HG03135 (cell line): ENCODE measurements around the gene XRCC1.
A peak's percentile ranks its signal among the peaks of the same experiment; 100 is the strongest.

Experiments
- ATAC-seq: cut with Tn5 transposase; IDR thresholded peaks from one replicate; pipeline ENCODE4 v1.9.1; 2021; ENCODE audit warnings: mild to moderate bottlenecking, moderate library complexity; ENCODE audit not compliant: unreplicated experiment

XRCC1 gene, protein sequence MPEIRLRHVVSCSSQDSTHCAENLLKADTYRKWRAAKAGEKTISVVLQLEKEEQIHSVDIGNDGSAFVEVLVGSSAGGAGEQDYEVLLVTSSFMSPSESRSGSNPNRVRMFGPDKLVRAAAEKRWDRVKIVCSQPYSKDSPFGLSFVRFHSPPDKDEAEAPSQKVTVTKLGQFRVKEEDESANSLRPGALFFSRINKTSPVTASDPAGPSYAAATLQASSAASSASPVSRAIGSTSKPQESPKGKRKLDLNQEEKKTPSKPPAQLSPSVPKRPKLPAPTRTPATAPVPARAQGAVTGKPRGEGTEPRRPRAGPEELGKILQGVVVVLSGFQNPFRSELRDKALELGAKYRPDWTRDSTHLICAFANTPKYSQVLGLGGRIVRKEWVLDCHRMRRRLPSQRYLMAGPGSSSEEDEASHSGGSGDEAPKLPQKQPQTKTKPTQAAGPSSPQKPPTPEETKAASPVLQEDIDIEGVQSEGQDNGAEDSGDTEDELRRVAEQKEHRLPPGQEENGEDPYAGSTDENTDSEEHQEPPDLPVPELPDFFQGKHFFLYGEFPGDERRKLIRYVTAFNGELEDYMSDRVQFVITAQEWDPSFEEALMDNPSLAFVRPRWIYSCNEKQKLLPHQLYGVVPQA

DNA sequence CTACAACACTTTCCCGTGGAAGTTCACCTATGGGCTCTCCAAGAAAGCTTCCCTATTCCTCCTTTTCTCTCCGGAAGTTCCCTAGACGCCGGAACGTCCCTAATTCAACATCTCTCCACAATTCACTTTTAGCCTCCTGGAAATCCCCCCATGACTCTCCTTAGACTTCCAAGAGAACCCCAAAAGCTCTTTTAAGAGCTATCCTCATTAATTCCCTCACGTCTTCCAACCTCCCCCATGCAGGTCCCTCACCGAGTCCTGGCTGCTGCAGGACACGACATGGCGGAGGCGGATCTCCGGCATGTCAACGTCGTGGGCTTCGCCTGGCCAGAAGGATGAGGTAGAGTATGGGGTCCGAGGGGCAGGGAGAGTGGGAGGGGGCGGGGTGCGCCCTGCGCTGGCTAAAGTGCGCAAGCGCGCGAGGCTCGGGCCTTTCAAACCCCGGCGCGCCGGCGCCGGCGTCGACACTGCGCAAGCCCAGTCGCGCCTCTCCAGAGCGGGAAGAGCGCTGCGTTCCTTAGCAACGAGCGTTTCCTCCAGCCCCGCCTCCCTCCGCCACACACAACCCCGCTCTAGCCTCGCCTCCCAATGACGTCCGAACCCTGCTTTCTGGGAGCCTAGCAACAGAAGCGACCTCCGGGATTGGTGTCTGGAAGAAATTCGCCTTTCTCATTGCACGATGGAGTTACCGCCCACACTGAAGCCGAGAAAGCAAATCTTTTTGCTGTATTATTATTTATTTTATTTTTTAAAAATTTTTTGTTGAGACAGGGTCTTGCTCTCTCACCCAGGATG, at the start of gene XRCC1, which contains the start of gene PINLYP:
XRCC1 (minus strand) TSS at position 372 of the 795 bp plus-strand sequence; CDS start at position 303, 69 bp downstream.
PINLYP (plus strand) TSS at position 646 of the 795 bp plus-strand sequence. CDS start 1,391 bp downstream, outside the sequence.
- ATAC-seq: peak; percentile 97

DNA sequence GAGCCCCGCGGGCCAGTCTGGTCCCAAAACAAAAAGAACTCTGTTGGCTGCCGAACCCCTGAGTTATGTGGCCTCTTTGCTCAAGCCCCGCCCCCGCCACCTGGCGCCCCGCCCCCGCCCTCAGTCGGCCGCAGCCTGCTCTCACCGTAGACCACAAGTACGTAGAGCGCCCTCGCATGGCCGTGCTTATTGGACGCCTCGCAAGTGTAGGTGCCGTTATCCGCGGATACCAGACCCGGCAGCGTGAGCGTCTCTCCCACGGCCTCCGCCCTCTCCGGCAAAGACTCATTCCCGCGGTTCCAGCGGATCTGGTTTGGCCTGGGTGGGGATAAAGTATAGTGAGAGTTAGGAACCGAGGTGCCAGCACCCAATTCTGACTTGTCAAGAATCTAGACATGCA, 49.6 kb upstream of the XRCC1 start:
- no peak for ATAC-seq

DNA sequence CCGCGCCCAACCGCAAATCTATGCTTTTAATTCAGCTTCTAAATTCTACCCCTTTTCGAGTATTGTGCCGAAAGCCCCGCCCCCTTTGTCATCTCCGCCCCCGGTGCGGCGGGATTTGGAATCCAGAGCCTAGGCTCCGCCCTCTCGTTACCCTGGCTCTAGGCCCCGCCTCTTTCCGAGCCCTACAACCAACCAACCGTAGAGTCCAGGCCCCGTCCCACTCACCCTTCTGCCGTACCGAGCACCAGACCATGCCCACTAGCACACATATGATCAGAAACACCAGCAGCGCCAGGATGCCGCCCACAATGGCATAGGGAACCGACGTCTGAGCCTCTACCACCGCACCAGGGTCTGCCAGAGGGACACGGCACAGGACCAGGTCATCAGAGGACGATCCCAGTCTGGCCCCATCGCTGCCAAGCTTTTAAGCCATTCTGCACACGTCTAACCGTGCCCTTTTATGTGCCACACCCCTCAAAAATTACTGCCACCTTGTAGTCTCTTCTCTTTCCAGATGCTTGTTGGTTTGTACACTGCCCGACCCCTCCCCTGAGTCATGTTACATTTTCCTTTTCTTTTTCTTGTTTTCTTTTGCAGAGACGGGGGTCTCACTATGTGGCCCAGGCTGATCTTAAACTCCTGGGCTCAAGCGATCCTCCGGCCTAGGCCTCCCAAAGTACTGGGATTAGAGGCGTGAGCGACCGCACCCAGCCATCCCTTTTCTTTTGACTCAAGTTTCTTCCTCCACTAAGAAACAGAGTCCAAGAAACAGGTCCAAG, 48.8 kb upstream of the XRCC1 start:
- ATAC-seq: no peak

DNA sequence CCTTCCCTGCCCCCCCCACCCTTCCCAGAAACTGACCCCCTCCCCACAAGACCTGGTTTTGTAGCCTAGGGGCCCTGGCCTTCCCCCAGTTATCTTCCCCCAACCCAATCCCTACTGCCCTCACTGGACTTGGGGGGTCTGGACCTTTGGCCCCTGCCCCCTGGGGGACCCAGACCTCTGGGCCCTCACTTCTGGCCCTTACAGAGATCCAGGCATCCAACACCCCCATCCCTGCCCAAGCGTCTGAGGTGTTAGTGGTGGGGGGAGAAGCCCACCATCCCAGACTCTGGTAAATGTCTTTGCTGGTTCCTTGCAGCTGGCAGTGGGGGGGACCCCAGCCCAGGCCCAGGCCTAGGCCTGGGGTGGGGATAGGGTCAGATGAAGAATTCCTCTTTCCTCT, 47.6 kb upstream of the XRCC1 start:
- ATAC-seq: no peak

DNA sequence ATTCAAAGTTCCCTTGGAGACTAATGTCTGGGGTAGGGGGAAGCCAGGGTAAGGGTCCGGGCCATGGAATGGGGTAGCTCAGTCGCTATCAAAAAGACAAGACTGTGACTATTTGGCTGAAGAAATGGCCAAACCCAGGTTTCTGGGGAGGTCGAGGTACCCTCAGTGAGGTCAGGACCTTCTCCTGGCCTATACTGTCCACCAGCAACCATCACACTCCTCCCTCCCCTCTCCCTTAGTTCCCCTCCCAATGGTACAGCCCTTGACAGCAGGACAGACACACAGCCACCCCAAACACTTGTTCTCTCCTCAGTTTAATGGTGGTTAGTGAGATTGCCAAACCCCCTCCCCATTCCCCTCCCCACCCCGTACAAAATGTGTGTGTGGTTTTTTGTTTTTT, 46.7 kb upstream of the XRCC1 start:
- ATAC-seq: no peak

DNA sequence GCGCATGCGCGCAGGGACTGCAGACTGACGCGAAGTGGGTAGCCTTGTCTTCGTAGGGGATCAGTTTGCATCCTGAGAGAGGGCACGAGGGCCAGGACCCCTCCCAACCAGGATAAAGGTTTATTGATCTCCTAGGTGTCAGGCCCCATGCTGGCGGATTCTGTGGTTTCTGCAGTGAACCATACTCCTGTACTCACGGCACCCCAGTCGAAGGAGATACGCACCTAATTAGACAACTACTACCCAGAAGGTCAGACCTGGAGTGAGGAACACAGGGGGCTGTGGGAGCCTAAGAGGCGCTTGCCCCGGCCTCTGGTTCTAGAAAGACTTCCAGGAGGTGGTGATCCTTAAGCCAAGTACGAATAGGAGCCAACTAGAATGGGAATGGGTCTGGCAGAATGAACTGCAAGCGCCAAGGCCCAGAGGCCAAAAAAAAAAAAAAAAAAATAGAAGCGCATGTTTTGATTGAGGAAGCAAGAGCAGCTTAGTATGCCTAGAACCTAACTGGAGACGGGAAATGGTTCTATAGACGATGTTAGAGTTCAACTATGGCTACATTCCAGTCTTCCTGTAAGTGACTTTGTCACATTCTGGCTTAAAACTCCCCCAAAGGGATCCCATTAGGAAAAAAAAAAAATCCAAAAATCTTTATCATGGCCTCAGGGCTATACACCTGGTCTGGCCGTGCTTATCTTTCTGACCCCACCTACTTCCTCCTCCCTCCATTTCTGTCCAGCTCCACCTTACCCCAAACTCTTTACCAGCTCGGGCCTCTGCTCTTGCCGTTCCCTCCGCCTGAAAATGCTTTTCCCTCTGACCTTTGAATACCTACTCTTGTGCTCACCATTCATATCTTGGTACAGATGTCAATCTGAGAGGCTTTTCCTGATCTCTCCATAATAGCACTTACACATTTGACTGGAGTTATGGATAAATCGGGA, 45.0 kb upstream of the XRCC1 start:
- no peak for ATAC-seq

DNA sequence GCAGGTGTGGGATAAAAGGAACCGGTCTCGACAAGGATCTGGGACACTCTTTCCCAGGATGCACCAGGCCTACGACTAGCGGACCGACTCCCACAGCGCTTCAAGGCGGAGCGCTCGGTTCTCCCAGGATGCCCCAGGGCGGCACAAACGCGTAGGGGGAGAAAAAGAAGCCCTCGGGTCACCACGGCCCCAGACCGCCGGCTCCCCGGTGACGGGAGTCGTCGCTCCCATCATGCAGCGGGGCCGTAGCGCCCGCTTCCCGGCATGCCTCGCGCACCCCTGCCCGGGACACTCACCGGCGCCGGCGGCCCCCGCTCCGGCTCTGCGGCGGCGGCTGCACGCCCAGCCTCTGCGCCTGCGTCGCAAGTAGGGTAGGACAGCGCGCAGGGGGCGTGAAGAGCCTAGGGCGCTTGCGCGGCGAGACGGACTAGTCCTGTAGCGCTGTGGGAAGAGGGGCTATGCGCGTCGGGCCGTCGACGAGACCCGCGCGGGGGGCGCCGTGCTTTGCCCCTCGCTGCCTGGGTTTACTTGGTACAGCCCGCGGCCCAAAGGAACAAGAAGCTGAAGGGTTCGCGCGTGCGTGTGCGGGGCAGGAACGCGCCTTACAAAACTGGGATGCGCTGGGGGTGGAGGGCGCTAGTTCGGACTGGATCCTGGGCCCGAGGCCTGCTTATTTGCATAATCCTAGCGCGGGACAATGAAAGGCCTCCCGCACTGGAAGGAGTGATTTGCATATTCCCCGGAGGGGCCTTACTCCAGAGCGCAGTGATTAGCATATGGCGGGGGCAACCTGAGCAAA, 44.1 kb upstream of the XRCC1 start, which contains the start of gene ZNF428:
ZNF428 (minus strand) TSS at position 368 of the 799 bp plus-strand sequence. CDS start 5,325 bp downstream, outside the sequence.
- ATAC-seq: peak; percentile 63

DNA sequence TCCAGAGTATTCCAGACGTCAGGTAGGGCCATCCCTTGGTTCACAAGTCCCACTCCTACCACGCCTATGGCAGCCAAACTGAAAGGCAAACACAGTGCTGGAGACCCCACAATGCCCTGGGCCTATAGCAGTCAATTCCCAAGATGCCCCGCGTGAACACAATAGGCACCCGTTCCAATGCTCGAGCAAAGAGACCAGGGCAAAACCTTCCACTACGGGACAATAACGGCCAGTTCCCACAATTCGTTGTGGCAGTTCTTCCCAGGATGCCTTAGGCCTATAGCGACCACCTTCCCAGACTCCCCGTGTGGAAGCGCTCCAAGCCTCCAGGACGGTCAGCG, 43.6 kb upstream of the XRCC1 start:
- peak; percentile 22 for ATAC-seq

DNA sequence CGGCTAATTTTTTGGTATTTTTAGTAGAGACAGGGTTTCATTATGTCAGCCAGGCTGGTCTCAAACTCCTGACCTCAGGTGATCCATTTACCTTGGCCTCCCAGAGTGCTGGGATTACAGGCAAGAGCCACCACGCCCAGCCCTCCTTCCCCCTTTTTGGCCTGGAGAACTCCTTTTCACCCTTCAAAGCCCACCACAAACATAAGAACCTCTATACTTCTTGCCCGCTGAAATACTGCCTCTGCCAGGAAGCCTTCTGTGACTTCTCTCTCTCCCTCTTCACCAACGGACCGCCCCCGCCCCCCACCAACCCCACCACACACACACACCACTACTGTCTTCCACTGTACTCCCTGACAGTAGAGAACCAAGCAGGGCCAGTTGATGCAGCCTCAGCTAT, 41.6 kb upstream of the XRCC1 start:
- no peak for ATAC-seq

DNA sequence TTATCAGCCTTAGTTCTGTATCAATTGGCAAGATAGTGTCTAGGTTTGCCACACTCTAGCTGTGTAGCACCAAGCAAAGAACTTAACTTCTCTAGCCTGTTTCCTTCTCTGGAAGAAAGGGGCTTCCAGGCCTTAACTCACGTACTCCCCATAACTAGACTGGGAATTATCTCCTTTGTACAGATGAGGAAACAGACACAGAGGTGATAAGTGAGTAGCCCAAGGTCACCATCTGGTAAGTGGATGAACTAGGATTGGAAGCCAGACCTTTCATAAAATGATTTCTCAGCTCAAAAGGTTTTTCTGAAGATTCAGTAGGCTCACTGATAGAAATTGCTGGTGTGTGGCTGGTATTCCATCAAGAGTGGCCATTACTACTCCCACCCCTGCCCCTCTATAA, 41.0 kb upstream of the XRCC1 start:
- ATAC-seq: no peak

DNA sequence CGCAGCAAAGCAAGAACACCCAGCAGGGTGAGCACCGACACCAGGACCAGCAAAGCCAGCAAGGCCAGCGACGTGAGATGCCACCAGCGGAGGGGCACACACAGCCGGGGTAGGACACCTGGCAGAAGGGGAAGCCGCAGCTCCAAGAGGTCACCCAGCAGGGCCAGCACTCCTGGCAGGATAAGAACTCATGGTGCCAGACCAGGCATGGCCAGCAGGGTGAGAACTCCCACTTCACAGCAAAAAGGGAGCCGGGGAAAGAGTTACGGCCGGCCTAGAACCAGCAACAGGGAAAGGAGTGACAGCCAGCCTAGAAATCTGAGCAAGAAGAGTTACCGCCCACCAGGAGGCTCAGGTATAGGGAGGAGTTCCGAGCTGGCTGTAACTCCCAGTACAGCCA, 37.0 kb upstream of the XRCC1 start:
- ATAC-seq: no peak

DNA sequence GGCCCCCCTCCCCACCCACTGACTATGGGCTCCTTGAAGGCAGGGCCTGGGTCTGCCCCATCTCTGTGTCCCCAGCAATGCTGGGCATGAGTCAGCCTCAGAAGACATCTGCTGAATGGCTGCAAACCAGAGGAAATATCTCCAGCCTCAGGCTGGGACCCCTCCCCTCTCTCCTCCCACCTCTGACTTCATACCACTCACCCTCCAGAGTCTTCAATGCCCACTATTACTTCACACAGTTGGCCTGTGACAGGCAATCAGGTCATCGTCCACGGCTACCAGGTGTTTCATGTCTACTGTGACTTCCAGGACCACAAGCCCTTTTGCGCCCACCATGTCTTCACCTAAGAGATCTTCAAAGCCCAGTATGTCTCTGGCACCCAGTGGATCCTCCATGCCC, 36.5 kb upstream of the XRCC1 start, which contains the start of gene SRRM5:
SRRM5 (plus strand) TSS at position 301 of the 400 bp plus-strand sequence; CDS start at position 335, 34 bp downstream.
- no peak for ATAC-seq

DNA sequence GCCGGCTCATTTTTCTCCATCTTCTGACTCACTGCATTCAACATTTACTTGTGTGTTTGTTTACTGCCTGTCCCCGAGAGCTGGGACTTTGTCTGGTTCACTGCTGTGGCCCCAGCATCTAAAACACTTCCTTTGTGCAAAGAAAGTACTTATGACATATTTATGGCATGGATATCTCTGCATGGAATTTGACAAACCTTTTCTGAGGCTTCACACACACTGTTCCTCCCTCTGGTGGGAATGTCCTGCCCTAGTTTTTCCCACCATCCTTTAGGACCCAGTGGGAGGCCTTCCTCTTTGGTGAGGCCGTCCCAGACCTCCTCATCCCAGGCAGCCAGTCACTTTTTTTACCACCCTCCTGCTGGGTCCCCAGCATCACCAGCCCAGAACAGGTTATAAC, 35.2 kb upstream of the XRCC1 start:
- no peak for ATAC-seq

DNA sequence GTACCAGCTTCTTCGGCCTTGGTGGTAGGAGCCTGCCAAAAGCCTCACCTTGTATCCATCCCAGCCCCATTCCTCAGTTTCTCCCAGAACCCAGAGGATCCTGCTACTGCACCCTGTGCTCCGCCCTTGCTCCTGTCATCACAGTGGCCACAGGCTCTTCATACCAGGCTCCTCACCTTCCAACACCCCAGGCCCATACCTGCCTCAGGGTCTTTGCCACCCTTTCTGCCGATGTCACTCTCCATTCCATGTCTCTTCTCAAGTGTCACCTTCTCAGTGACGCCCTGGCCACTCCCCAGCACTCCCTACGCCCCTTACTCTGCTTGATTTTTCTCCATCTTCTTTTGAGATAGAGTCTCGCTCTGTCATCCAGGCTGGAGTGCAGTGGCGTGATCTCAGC, 34.5 kb upstream of the XRCC1 start:
- ATAC-seq: no peak

DNA sequence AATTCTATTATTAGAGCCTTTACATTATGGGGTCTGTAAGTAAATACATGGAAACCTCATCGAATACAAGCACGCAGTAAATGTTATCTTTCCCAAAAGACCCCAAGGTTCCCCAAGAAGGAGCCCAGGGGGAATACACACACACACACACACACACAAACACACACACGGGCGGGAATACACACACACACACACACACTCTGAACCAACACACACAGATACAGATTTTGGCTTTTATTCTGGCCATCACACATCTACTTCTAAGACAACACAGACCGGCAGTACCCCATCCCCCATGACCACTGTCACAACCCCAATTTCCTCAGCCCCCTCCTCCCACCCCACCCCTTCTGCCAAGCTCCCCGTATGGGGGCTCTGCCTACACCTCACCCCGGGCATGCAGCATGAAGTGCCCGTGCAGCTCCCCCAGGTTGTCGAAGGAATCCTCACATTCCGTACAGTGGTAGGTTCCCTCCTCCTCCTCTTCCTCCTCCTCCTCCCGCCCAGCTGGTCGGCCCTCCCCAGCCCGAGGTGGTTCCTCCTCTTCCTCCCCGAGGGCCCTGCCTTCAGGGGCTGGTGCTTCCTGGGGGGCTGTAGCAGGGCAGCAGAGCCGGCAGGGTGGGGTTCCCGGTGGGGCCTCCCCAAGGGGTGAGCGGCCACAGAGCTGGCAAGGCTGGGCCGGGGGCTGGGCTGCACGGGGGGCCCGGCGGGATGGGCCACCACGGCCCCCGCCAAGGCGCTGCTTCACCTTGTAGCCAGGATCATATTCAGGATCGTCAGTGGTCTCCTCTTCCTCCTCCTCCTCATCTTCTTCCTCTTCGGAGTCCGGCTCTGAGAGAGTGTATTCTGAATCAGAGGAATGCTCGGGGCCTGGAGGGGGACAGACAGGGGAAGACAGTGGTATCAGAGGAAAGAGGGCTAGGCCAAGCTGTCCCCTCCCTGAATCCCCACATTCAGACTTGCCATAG, 32.2 kb upstream of the XRCC1 start:
- no peak for ATAC-seq

DNA sequence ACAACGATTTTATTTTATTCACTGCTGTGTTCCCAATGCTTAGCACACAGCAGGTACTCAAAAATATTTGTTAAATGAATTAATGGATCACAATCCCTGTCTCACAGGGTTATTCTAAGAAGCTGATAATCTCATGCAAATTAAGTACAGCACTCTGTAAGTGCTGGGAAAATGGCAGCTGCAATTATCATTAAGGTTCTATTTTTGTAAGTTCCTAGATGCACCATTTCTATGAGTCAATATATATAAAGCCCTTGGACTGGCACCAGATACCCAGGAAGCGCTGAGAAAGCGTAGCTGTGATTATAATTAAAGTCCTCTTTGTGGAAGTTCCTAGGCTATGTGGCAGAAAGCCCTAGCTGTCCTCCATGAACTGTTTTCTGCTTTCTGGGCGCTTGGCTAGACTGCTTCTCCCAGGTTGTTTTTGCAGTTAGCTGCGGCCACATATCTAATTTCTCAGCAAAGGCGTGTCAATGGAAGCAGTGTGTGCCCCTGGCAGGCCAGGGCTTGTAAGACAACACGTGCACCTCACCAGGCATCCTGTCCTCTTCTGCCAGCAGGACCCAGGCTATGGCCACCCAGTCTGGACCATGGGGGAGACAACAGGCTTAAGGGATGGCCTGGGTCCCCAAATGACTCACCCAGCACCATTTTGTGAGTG, 31.4 kb upstream of the XRCC1 start:
- ATAC-seq: no peak
